ENCODE data around the gene TUFM.

TUFM gene

GRCh38 chr16:28880955-28881354 lies 34.8 kb upstream of the TUFM start:
- Histone ChIP-seq H3K36me3 (replicated peaks; ENCODE audit: low read depth, low read length) (no peaks in the 10 kb centered on the region), H3K79me2 (ENCODE audit: low read length) (no peaks in the 10 kb centered on the region), H4K20me1 (ENCODE audit: insufficient read depth, low read length) (no peaks in the 10 kb centered on the region), H3K4me3 (ENCODE audit: low read length) (no peak overlapping the region), H2AFZ (ENCODE audit: low read depth, low read length) (no peak overlapping the region), H3K9me3 (ENCODE audit: insufficient read depth, low read length) (no peaks in the 10 kb centered on the region), H3K27ac (ENCODE audit: low read length) (no peak overlapping the region), H3K4me1 (ENCODE audit: low read length) (peaks cover 12% of the 10 kb centered on the region), H3K4me2 (ENCODE audit: low read length) (no peak overlapping the region), H3K27me3 (ENCODE audit: low read depth, low read length) (no peaks in the 10 kb centered on the region), H3K9ac (ENCODE audit: low read length) (no peak overlapping the region)
- TF ChIP-seq CTCF (IDR thresholded peaks at IDR 0.05; ENCODE audit: low read depth, low read length) (no peak), EZH2phosphoT487 (IDR thresholded peaks at IDR 0.05; ENCODE audit: low read depth) (no peak)

DNA sequence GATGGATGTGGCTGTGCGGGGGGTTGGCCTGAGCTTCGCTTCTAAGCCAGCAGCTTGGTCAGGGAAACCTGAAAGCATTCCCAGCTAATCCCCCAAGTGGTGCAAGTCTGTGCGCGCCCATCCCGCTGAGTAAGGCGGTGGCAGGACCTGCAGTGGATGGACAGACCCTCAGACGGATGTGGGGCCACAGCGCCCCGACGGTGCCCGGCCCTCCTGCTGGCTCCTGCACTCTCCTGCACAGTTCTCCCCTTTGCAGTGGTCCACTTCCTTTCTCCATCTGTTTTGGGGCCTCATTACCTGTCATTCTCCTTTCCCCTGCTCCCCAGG lies 34.4 kb upstream of the TUFM start:
- Histone ChIP-seq H3K27me3 (ENCODE audit: low read depth, low read length) (no peaks in the 10 kb centered on the region), H3K27ac (ENCODE audit: low read length) (no peak overlapping the region), H3K36me3 (replicated peaks; ENCODE audit: low read depth, low read length) (no peaks in the 10 kb centered on the region), H4K20me1 (ENCODE audit: insufficient read depth, low read length) (no peaks in the 10 kb centered on the region), H3K9ac (ENCODE audit: low read length) (no peak overlapping the region), H3K9me3 (ENCODE audit: insufficient read depth, low read length) (no peaks in the 10 kb centered on the region), H3K4me1 (ENCODE audit: low read length) (peaks cover 12% of the 10 kb centered on the region), H3K4me3 (ENCODE audit: low read length) (no peak overlapping the region), H3K4me2 (ENCODE audit: low read length) (peak overlapping the region; percentile 93; the same call in 1 of the 2 replicates), H2AFZ (ENCODE audit: low read depth, low read length) (peak overlapping the region; percentile 81; the same call in 1 of the 2 replicates), H3K79me2 (ENCODE audit: low read length) (no peaks in the 10 kb centered on the region)
- no peak for TF ChIP-seq EZH2phosphoT487 (IDR thresholded peaks at IDR 0.05; ENCODE audit: low read depth)
- no peak for TF ChIP-seq CTCF (IDR thresholded peaks at IDR 0.05; ENCODE audit: low read depth, low read length)

DNA sequence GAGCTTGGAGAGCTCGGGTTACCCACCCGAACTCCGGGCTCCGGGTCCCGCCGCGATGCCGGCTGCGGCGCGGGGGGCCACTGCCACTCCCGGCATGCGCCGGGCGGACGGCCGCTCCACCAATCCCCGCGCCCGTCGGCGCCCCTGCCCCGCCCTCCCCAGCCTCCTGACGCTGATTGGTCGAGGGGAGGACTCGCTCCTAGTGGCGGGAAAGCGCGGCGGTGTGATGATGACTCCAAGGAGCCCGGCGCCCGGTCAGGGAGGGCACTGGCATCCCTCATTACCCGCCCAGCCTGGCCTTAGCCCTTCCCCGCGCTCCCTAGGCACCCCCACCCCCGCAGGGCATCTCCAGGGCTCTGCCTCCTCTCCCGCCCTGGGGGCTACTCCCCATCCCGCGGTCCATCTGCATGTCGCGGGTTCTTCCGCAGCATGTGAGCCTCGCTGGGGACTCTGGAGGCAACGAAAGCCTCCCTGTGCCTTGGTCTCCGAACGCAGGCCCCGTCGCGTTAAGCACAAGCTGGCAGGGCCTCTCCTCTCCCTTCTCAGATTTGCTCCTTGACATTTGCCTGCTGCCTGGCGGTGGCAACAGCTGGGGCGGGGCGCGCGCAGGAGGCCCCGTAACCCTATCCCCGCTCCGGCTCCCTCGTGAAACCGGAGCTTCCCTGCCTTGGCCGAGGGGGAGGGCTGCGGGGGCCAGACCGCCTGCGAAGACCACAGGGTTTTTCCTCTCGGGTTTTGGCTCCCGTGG lies 33.9 kb upstream of the TUFM start:
- peaks cover 12% of the 10 kb centered on the region for H3K4me1 ChIP-seq (ENCODE audit: low read length)
- no peaks in the 10 kb centered on the region for H4K20me1 ChIP-seq (ENCODE audit: insufficient read depth, low read length)
- peak overlapping the region; percentile 82 for H3K9ac ChIP-seq (ENCODE audit: low read length)
- H3K27me3 ChIP-seq (ENCODE audit: low read depth, low read length), result no peaks in the 10 kb centered on the region
- H3K9me3 ChIP-seq (ENCODE audit: insufficient read depth, low read length), result no peaks in the 10 kb centered on the region
- no peaks in the 10 kb centered on the region for H3K79me2 ChIP-seq (ENCODE audit: low read length)
- H2AFZ ChIP-seq (ENCODE audit: low read depth, low read length), result peak overlapping the region; percentile 89
- no peaks in the 10 kb centered on the region for H3K36me3 ChIP-seq (replicated peaks; ENCODE audit: low read depth, low read length)
- TF ChIP-seq EZH2phosphoT487 (IDR thresholded peaks at IDR 0.05; ENCODE audit: low read depth) (no peak), CTCF (IDR thresholded peaks at IDR 0.05; ENCODE audit: low read depth, low read length) (no peak)
- peak overlapping the region; percentile 97 for H3K4me3 ChIP-seq (ENCODE audit: low read length)
- no peak overlapping the region for H3K27ac ChIP-seq (ENCODE audit: low read length)
- H3K4me2 ChIP-seq (ENCODE audit: low read length), result peak overlapping the region; percentile 93

DNA sequence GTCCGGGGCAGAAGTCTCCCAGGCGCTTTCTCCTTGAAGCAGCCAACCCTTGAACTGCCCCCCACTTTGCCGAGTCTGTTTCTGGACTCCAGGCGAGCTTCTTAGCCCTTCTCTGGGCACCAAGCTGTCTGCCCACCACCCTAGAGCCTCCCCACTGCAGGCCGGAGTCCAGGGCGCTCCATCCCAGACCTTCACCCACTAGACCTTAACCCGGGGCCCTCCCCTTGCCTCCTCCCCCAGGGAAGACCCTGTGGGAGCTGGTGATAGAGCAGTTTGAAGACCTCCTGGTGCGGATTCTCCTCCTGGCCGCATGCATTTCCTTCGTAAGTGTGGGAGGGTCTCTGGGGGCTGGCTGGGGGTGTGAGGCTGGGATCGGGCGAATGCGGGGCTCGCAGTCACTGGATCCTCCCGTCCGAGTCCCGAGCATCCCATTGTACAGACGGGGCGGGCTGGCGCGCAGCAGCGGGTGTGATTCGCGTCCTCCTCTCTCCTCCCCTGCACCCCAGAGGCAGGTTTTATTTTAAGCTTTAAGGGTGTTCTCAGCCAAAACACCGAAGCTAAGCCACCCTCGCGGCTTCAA lies 33.2 kb upstream of the TUFM start:
- Histone ChIP-seq H3K4me2 (ENCODE audit: low read length) (peak overlapping the region; percentile 93), H3K9me3 (ENCODE audit: insufficient read depth, low read length) (no peaks in the 10 kb centered on the region), H3K9ac (ENCODE audit: low read length) (peak overlapping the region; percentile 82), H3K4me3 (ENCODE audit: low read length) (peak overlapping the region; percentile 97), H3K27ac (ENCODE audit: low read length) (no peak overlapping the region), H2AFZ (ENCODE audit: low read depth, low read length) (peak overlapping the region; percentile 89), H3K4me1 (ENCODE audit: low read length) (peaks cover 12% of the 10 kb centered on the region), H3K79me2 (ENCODE audit: low read length) (no peaks in the 10 kb centered on the region), H3K36me3 (replicated peaks; ENCODE audit: low read depth, low read length) (no peaks in the 10 kb centered on the region), H4K20me1 (ENCODE audit: insufficient read depth, low read length) (no peaks in the 10 kb centered on the region), H3K27me3 (ENCODE audit: low read depth, low read length) (no peaks in the 10 kb centered on the region)
- no peak for TF ChIP-seq EZH2phosphoT487 (IDR thresholded peaks at IDR 0.05; ENCODE audit: low read depth)
- TF ChIP-seq CTCF (IDR thresholded peaks at IDR 0.05; ENCODE audit: low read depth, low read length), result no peak

Data from OCI-LY3 (cell line).